ENCODE results near the gene ACOXL. TPM values are rescaled to one million over a fixed set of nuclear protein-coding genes. Genes with fewer than 3 reads are reported as not detected.

Gene ACOXL
- total RNA-seq, 4 donors from 2014 or later: 1.2 to 10.6 (median 2.1) TPM

DNA sequence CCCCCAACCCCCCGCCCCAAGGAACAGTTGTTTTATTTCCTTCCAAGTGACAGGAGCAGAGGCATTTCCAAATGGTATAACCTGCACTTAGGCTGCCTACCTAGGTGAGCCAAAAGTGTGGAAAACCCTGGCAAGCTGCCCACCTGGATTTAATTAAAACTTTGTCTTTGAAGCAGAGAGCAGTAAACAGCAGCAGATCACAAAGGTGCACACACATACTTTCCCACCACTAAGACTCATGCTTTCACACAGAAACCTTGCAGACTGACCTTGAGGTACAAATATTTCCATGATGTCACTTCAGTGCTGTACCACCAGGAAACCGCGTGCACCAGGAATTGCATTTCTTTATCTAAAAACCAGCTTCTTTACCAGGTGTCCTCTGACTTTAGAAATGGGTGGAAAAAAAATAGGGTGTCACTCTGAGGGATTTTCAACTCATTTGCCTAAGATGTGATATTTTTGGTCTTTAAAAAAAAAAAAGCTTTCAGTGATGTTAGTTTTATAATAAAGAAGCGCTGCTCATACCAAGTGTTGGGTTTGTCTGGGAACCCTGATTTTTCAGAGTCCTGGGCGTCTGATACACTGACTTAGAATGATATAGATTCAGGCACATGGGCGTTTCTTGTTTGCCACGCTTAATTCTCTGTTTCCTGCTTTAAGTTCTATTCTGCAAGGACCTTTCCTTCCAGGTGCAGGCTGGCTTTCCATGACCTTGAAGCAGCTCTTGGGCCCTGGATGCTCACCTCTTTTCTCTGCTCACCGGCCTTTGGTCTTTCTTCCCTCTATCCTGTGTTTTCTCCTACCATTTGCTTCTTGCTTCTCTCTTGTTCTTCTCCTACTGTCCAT is 317.6 kb downstream of the ACOXL start:
- H3K4me1 ChIP-seq: peaks cover 11 to 12% of the 10 kb centered on the region in 2 donors
- 83 to 90% methylated on average over 8 of the region's 8 CpGs for WGBS, 2 donors
- H3K27me3 ChIP-seq: no peaks in the 10 kb centered on the region
- no peak overlapping the region for H3K4me3 ChIP-seq (replicated peaks in 1 of 3)
- H3K27ac ChIP-seq: no peak overlapping the region
- intact Hi-C loops (cut with DNase I): no loop called here
- no peak for DNase-seq
- H3K36me3 ChIP-seq: no peaks in the 10 kb centered on the region
- TF ChIP-seq, protein P1, sequence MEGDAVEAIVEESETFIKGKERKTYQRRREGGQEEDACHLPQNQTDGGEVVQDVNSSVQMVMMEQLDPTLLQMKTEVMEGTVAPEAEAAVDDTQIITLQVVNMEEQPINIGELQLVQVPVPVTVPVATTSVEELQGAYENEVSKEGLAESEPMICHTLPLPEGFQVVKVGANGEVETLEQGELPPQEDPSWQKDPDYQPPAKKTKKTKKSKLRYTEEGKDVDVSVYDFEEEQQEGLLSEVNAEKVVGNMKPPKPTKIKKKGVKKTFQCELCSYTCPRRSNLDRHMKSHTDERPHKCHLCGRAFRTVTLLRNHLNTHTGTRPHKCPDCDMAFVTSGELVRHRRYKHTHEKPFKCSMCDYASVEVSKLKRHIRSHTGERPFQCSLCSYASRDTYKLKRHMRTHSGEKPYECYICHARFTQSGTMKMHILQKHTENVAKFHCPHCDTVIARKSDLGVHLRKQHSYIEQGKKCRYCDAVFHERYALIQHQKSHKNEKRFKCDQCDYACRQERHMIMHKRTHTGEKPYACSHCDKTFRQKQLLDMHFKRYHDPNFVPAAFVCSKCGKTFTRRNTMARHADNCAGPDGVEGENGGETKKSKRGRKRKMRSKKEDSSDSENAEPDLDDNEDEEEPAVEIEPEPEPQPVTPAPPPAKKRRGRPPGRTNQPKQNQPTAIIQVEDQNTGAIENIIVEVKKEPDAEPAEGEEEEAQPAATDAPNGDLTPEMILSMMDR (IDR thresholded peaks at IDR 0.05): no peak
- no peak for TF ChIP-seq POLR2A (IDR thresholded peaks at IDR 0.05)
- H3K9me3 ChIP-seq: no peaks in the 10 kb centered on the region

DNA sequence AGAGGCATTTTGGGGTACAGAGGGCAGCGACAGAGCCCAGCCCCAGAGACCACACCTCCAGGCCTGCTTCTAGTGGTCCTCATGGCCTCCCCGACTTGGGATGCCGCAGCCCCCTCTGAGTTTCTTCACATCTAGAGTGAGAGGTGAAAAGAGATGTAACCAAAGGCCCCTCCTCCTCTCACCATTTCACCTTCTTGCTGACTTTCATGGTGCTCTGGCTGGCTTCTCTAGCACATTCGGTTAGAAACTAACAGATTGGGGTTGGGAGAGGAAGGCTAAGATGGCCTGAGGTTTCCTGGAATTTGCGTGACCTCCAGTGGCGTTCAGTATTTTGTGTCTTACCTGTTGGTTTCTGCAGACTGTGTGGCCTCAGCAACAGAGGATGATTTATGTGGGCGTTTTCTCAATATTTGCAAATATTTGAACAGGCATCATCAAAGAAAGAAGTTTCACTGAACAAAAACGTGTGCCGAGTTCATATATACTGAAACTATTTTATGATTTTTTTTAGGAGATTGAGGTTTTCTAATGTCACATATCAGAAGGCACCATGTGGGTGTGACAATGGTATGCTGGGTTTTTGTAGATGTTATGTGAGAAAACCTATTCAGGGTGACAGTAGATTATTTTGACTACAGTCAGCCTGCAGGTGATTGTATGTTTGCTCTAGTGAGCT is 318.5 kb downstream of the ACOXL start:
- TF ChIP-seq, protein P1 (IDR thresholded peaks at IDR 0.05): no peak
- no peak for TF ChIP-seq POLR2A (IDR thresholded peaks at IDR 0.05)
- Histone ChIP-seq H3K27me3 (no peaks in the 10 kb centered on the region), H3K4me1 (peaks cover 19 to 20% of the 10 kb centered on the region in 2 donors), H3K36me3 (no peaks in the 10 kb centered on the region), H3K27ac (no peak overlapping the region), H3K9me3 (no peaks in the 10 kb centered on the region), H3K4me3 (replicated peaks in 1 of 3) (no peak overlapping the region)
- intact Hi-C loops (cut with DNase I): no loop called here
- no peak for DNase-seq
- WGBS, 2 donors: 93 to 94% methylated on average over 9 of the region's 9 CpGs

DNA sequence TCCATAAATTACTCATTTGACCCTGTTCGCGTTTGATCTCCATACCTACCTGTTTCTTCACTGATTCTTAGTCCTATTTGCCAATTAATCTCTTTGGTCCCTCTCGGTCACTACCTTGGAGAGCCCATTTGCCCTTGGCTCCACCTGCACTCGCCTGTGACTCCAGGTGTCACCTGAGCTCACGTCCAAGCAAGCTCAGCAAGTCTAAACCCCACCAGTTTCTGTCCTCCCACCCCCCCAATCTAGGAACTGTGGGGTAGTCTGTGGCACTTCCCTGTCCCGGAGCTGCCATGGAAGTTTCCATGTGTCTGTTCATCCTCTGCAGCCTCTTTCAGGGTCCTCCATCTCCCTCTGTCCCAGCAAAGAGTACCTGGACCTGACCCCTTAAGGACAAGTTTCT is 320.2 kb downstream of the ACOXL start:
- Histone ChIP-seq H3K36me3 (no peaks in the 10 kb centered on the region), H3K27me3 (no peaks in the 10 kb centered on the region), H3K4me1 (peaks cover 20 to 27% of the 10 kb centered on the region in 2 donors), H3K27ac (no peak overlapping the region), H3K4me3 (replicated peaks in 1 of 3) (no peak overlapping the region), H3K9me3 (no peaks in the 10 kb centered on the region)
- 94 to 97% methylated on average over 6 of the region's 6 CpGs for WGBS, 2 donors
- no peak for DNase-seq
- TF ChIP-seq, protein P1 (IDR thresholded peaks at IDR 0.05): no peak
- no peak for TF ChIP-seq POLR2A (IDR thresholded peaks at IDR 0.05)
- intact Hi-C loops (cut with DNase I): no loop called here

DNA sequence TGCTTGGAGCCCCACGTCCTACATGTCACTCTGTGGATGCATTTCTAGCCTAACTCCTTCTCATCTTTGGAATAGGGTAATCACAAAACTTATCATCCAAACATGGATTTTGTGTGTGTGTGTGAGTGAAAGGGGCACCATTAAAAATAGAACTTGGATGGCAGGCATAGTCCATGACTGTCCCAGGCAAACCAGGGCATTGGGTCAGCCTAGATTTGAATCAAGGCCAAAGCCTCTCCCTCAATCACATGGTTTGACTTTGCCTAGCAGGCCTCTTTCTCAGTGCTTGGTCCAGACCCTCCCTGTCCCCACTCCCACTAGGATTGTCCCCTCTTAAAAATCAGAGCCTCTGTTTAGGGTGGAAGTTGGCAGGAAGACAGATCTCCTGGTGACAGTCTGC is 320.9 kb downstream of the ACOXL start:
- intact Hi-C loops (cut with DNase I): no loop called here
- Histone ChIP-seq H3K36me3 (no peaks in the 10 kb centered on the region), H3K4me3 (replicated peaks in 1 of 3) (no peak overlapping the region), H3K27ac (no peak overlapping the region), H3K4me1 (peaks cover 20 to 27% of the 10 kb centered on the region in 2 donors), H3K27me3 (no peaks in the 10 kb centered on the region), H3K9me3 (no peaks in the 10 kb centered on the region)
- TF ChIP-seq, protein P1 (IDR thresholded peaks at IDR 0.05): no peak
- TF ChIP-seq POLR2A (IDR thresholded peaks at IDR 0.05): no peak
- no peak for DNase-seq
- WGBS, 2 donors: 94 to 100% methylated on average over 1 of the region's 1 CpG
